ENCODE data around the gene CCDC6. TPM values are rescaled to one million over a fixed set of nuclear protein-coding genes. Genes with fewer than 3 reads are reported as not detected.

The CCDC6 gene
- total RNA-seq, 1 experiment from 2014 or later, result 91.9 TPM

GRCh38 chr10:59873896-59874295 is 32.5 kb downstream of the CCDC6 start:
- no peaks in the 10 kb centered on the region for H3K27me3 ChIP-seq (ENCODE audit: insufficient read depth, low read depth)
- no peak for DNase-seq
- ChIA-PET POLR2A (ENCODE audit: unreplicated experiment) (no interaction called here), CTCF (interaction anchor here (0.6 kb wide), 1 partner anchor 54 kb away, joined by 4 read pairs; no protein-coding TSS in a partner anchor)
- H3K27ac ChIP-seq, result no peak overlapping the region
- H3K9me2 ChIP-seq (ENCODE audit: insufficient read depth), result no peaks in the 10 kb centered on the region
- peaks cover 36% of the 10 kb centered on the region for H4K20me1 ChIP-seq (ENCODE audit: insufficient read depth)
- TF ChIP-seq CTCF (conservative IDR thresholded peaks at IDR 0.05) (no peak), EZH2 (IDR thresholded peaks at IDR 0.05; ENCODE audit: low read depth) (no peak)
- H3K4me1 ChIP-seq (replicated peaks; ENCODE audit: insufficient read depth), result no peaks in the 10 kb centered on the region
- no peak overlapping the region for H2AFZ ChIP-seq
- no peaks in the 10 kb centered on the region for H3F3A ChIP-seq (ENCODE audit: insufficient read depth, low read depth)
- no TSS peak for BruUV-seq (replicated peaks)
- no peaks in the 10 kb centered on the region for H3K9me3 ChIP-seq (ENCODE audit: insufficient read depth, low read depth)
- no peak overlapping the region for H3K4me2 ChIP-seq
- H3K36me3 ChIP-seq (ENCODE audit: low read depth), result no peaks in the 10 kb centered on the region
- no peak overlapping the region for H3K4me3 ChIP-seq
- peaks cover 98% of the 10 kb centered on the region for H3K79me2 ChIP-seq (ENCODE audit: low read depth)
- intact Hi-C loops (cut with micrococcal nuclease; ENCODE audit: unreplicated experiment), result no loop called here

- Histone ChIP-seq H2AFZ (no peak overlapping the region), H3F3A (ENCODE audit: insufficient read depth, low read depth) (no peaks in the 10 kb centered on the region), H3K9me3 (ENCODE audit: insufficient read depth, low read depth) (no peaks in the 10 kb centered on the region), H4K20me1 (ENCODE audit: insufficient read depth) (peaks cover 34% of the 10 kb centered on the region), H3K9me2 (ENCODE audit: insufficient read depth) (no peaks in the 10 kb centered on the region), H3K4me3 (no peak overlapping the region), H3K4me2 (no peak overlapping the region), H3K36me3 (ENCODE audit: low read depth) (no peaks in the 10 kb centered on the region), H3K4me1 (replicated peaks; ENCODE audit: insufficient read depth) (no peaks in the 10 kb centered on the region), H3K27ac (no peak overlapping the region), H3K79me2 (ENCODE audit: low read depth) (peaks cover 98% of the 10 kb centered on the region), H3K27me3 (ENCODE audit: insufficient read depth, low read depth) (no peaks in the 10 kb centered on the region)
- no peak for DNase-seq
- TF ChIP-seq CTCF (conservative IDR thresholded peaks at IDR 0.05) (no peak), EZH2 (IDR thresholded peaks at IDR 0.05; ENCODE audit: low read depth) (no peak)
- ChIA-PET CTCF (no interaction called here), POLR2A (ENCODE audit: unreplicated experiment) (no interaction called here)
- no TSS peak for BruUV-seq (replicated peaks)
- intact Hi-C loops (cut with micrococcal nuclease; ENCODE audit: unreplicated experiment), result no loop called here
These were observed 33.4 kb downstream of the CCDC6 start for GRCh38 chr10:59872892-59873463.

GRCh38 chr10:59870152-59870551 is 36.2 kb downstream of the CCDC6 start:
- Histone ChIP-seq H3K36me3 (ENCODE audit: low read depth) (no peaks in the 10 kb centered on the region), H3K27me3 (ENCODE audit: insufficient read depth, low read depth) (no peaks in the 10 kb centered on the region), H3K27ac (no peak overlapping the region), H3K79me2 (ENCODE audit: low read depth) (peaks cover 98% of the 10 kb centered on the region), H2AFZ (no peak overlapping the region), H3K4me1 (replicated peaks; ENCODE audit: insufficient read depth) (peaks cover 13% of the 10 kb centered on the region), H3K9me3 (ENCODE audit: insufficient read depth, low read depth) (no peaks in the 10 kb centered on the region), H4K20me1 (ENCODE audit: insufficient read depth) (peaks cover 30% of the 10 kb centered on the region), H3K4me3 (no peak overlapping the region), H3K4me2 (no peak overlapping the region), H3K9me2 (ENCODE audit: insufficient read depth) (no peaks in the 10 kb centered on the region), H3F3A (ENCODE audit: insufficient read depth, low read depth) (peaks cover 16% of the 10 kb centered on the region; the same call in 1 of the 2 replicates)
- CTCF ChIA-PET, result no interaction called here
- no peak for DNase-seq
- BruUV-seq (replicated peaks), result no TSS peak
- TF ChIP-seq CTCF (conservative IDR thresholded peaks at IDR 0.05) (no peak), EZH2 (IDR thresholded peaks at IDR 0.05; ENCODE audit: low read depth) (no peak)
- POLR2A ChIA-PET (ENCODE audit: unreplicated experiment), result no interaction called here
- intact Hi-C loops (cut with micrococcal nuclease; ENCODE audit: unreplicated experiment), result no loop called here
